Stimulated activated CD4-positive, alpha-beta T cell treated with anti-CD3 and anti-CD28 coated beads, Interleukin-15, amount 100 ng/mL, for 1 hour (primary cell): ENCODE data around the gene HNRNPA3.
"Not testable (repeated sequence)": the region's sequence is repeated elsewhere in the genome, so short reads cannot be mapped to it uniquely, and the experiment has no call there.

Source experiments
- DNase-seq, 2 donors: peaks; one replicate each; pipeline ENCODE4 v3.0.0-alpha.2; 2020; ENCODE audit warnings: low read depth in 1 of 2, low spot score in 1 of 2

HNRNPA3 gene

DNA sequence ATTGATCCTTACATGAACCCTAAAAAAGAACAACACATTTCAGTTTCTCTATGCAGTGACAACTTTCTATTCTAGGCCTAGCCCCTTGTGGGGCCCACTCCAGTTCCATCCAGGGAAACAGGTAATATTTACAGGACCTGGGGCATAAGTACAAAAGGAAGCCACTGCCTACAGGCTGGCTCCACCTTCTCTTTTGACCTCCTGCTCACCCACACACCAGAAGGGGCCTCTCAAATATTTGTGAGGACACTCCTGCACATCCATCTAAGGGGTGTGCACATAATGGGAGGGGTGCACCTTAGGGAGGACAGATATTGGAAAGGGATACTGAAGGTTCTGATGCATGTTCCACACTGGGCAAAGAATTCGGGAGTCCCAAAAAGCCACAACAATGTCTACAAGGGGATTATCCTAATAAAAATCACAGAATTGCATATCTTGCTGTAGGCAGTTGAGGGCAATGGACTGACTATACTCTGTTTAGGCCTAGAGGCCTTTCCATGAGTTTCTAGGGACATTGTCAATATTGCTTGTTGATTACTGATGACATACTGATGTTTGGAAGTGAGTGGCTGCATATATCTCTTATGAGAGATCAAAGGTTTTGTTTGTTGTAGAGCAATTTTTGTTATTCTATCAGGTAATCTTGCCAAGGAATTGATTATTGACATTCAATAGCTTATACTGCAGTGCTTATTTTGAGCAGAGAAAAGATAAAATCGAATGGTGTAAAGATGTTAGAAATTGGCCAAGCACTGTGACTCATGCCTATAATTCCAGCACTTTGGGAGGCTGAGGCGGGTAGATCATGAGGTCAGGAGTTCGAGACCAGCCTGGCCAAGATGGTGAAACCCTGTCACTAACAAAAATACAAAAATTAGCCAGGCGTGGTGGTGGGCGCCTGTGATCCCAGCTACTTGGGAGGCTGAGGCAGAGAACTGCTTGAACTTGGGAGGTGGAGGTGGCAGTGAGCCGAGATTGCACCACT is 23.8 kb upstream of the HNRNPA3 start:
- no peak for DNase-seq

DNA sequence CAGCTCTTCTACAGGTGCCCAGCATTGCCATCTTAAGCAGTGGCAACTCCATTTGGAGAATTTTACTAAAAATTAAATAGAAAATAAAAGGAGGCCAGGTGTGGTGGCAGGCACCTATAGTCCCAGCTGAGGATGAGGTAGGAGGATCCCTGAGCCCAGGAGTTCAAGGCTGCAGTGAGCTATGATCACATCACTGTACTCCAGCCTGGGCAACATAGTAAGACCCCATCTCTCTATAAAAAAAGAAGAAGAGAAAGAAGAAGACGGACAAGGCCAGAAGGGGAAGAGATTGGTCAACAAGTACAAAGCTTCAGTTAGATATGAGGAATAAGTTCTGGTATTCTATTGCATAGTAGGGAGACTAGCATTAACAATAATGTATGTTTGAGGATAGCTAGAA is 21.7 kb upstream of the HNRNPA3 start:
- no peak for DNase-seq

DNA sequence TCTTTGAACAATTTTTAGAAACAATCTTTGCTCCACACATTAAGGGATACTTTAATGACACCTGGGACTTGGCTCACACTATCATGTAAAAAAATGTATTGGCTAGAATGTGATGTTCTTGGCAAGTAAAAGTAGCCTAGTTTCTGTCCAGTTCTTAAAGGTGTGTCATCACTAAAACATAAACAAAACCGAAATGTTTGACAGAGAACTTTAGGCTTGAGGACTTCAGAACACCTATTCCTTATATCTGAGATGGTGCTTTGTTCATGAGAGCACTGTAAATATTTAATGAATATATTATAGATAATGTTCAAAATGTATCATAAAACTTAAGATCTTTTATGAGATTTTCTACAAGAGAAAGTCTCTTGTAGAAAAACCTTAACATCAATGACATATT is 19.8 kb upstream of the HNRNPA3 start:
- no peak for DNase-seq

DNA sequence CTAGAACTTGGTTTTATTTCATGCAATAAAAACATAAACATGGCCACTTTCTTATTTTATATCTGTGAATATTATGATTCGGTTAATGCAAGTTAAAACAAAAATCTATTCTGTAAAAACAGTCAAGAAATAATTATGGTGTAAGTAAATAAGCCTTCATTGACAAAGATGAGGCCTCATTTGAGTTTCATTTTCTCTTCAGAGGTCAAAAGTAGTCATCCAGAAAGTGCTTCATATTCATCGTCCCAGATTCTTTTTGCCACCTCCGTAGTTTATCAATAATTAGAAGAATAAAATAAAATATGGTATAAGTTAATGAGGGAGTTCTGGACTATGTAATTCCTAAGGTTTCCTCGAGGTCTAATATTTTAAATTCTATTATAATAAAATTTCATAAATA is 19.4 kb upstream of the HNRNPA3 start:
- no peak for DNase-seq

DNA sequence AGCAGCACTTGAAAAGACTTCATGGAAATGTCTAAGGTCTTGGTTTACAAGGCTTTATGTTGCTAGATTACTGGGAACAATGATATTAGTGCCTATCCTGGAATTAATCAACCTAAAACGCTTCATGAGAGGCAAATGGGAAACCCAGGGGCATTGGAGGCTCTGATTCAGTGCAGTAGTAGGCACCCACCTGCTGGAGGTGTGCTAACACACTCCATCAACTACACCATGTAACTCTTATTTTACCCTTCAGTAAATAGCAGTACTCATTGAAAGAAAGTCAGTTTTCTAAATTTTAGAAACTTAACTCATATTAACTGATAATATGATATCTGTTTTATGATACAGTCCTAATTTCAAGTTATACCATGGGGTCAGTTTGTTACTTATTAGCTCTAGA is 17.4 kb upstream of the HNRNPA3 start:
- no peak for DNase-seq

DNA sequence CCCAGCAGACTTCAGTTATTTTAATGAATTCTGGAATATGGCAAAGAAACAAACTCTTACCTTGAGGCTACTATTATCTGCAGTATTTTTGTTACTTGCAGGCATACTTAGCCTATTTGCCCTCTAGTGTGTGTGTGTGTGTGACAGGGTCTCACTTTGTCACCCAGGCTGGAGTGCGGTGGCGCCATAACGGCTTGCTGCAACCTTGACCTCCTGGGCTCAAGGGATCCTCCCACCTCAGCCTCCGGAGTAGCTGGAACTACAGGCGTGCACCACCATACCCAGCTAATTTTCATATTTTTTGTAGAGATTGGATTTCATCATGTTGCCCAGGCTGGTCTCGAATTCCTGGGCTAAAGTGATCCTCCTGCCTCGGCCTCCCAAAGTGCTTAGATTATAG is 12.2 kb upstream of the HNRNPA3 start:
- DNase-seq: not testable (repeated sequence)

DNA sequence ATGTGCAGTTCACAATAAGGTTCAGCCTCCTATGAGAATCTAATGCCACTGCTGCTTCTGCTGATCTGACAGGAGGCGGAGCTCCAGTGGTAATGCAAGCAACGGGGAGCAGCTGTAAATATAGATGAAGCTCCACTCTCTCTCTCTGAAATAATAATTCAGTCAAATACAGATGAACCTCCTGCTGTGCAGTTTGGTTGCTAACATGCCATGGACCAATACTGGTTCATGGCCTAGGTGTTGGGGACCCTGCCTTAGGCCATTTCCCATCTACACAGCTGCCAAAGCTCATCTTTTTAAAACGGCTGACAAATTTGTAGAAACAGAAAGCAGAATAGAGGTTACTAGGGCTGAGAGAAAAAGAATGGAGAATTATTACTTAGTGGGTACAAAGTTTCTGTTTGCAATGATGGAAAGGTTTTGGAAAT is 10.7 kb upstream of the HNRNPA3 start:
- DNase-seq: no peak

DNA sequence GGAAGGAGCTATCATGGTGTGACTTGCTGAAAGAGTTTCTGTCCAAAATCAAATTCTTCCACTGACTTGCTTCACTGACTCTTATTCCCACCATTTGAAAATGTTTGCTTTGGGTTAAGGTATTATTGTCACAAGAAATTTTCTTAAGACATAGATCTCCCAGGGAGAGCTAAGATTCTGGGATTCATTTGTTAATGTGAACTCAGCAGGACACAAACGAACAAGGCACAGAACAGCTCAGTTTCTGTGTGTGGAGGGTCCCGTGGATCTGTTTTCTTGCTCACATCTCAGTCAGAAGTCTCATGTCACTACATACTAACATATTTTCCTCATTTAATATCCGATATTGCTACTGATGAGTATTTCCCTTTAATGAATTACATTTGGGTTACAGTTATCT is 8.2 kb upstream of the HNRNPA3 start:
- no peak for DNase-seq

DNA sequence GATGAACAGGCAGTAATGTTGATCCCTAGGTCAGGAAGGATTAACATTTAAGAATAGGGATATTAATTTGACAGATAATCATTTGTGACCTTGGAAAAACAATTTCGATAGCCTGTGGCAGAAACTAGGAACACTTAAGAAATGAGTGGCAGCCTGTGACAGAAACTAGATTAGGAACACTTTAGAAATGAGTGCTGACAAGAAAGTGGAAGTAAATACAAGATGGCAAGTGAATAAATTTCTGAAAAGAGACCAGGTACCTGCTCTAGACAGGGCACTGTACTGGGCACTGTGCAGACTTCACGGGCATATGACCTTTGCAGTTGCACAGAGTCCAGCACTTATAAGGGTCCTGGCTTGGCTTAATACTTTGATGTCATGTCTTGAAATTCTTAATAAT is 5.5 kb upstream of the HNRNPA3 start:
- no peak for DNase-seq

DNA sequence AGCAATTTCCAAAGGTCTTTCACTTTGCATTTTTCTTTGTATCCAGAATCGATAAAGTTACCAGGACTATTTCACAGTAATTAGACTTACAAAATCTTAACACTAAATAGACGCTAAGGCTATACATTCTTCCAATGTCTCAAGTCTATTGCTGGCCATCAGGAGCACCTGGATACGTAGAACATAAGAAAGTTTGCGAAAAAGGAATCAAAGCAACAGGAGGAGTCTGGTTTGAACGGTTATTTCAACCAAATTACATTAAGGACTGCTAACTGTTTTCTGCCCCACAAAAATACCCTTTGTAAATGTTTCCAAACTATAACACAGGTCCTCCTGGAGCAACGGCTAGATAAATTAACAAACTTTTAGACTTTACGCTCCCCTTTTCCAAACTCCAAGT is 1.4 kb upstream of the HNRNPA3 start:
- no peak for DNase-seq

DNA sequence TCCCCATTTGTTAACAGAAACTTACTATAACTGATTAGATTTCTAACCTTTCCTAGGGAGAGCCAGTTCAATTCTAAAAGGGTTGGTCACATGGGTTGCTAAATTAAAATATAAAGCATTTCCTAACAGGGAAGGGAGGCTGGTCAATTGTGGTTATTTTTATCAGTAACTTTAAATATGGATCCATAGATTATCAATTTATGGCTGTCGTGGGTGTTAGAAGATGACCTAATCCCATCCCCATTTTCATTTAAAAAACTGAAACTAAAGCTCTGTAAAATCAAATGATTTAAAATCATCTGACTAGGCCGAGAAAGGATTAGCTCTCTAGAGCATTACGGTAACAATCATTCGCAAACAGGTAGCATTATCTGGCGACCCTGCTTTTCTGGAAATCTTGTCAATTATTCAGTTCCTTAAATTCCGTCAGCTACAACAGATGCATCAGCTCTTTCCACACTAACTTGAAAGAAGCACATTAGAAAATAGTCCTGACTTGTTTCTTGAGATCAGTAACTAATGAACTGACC is 953 bp upstream of the HNRNPA3 start:
- DNase-seq: no peak

DNA sequence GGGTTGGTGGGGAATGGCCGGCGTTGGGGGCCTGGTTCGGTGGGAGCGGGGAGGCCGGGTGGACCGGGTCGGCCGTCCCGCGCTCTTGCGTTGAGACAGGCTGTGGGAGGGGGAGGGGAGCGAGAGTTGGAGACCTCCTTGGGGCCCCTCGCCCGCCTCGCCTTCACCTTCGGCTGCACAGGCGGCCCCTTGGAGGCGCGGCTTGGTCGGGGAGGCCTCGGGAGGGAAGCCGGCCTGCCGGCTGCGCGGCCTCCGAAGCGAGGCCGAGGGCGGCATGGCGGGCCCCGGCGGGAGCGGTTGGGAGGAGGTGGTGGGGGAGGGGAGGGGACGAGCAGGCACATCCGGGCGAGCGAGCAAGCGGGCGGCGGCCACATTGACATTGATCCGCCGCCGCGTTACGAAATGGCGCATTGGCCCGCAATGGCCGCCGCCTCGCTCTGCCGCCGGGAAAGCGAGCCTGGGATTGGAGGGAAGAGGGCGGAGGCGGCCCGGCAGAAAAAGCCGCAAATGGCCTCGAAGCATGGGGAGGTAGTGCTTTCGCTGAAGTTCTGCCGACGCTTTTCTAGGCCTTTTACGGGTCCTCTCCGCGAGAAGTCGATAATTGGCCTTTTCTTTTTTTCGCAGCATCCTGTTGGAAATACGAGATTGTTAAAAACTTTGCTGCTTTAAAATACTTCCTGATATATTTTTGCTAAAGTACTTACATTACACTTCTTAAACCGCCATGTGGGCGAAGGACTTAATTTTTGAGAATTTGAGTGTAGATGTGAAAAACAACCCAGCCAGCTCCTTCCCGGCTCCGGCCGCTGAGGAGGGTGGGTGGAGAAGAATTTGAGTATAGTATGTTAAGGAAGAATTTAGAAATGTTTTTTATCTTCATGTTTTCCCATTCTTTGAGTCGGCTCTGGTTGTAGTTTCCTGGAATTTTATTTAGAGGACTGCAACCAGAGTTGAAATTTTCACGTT is 580 bp downstream of the HNRNPA3 start:
- DNase-seq: peak; percentile 79 to 84

DNA sequence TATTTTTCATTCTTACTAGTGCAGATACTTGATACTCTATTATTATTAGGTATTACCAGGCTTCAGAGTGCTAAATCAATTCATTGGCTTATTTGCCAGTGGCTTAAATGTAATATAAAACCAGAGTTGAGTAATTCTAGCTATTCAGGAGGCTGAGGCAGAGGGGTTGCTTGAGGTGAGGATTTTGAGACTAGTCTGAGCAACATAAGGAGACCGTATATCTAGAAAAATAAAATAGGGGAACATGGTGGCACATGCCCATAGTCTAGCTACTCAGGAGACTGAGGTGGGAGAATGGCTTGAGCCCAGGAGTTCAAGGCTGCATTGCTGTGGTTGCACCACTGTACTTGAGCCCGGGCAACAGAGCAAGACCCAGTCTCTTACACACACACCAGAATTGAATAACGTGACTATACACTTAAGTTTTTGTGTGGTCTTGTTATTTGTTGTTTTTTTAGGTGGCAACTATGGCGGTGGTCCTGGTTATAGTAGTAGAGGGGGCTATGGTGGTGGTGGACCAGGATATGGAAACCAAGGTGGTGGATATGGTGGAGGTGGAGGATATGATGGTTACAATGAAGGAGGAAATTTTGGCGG is 4.8 kb downstream of the HNRNPA3 start:
- no peak for DNase-seq

DNA sequence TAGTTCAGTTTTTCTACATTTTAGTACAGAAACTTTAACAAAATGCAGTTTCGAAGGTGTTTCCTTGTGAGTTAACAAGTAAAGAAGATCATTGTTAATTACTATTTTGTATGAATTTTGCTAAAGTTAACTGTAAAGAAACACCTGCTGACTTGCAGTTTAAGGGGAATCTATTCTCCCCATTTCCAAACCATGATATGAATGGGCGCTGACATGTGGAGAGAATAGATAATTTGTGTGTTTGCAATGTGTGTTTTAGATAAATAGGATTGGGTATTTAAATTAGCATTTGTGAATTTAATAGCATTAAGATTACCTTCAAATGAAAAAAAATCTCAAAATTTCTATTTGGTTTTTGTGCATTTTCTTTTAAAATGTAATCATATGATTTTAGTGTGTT is 7.2 kb downstream of the HNRNPA3 start:
- DNase-seq: not testable (repeated sequence)

DNA sequence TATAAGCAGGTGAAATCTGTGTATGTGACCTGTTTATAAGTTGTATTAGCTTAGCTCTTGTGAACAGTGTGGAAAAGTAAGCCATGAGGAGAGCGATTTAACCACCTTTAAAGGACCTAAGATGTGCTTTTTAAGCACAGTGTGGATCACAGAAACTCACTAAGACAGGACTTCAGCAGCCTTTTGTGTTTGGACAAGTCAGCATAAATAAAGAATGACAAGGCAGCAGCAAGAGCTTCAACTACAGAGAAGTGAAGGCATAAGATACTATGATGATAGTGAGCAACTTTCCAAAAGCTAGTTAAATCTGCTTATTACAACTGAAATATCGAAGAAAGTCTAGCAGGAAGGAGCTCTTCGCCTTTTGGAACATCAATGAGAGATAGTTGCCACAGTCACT is 8.9 kb downstream of the HNRNPA3 start:
- DNase-seq: no peak

DNA sequence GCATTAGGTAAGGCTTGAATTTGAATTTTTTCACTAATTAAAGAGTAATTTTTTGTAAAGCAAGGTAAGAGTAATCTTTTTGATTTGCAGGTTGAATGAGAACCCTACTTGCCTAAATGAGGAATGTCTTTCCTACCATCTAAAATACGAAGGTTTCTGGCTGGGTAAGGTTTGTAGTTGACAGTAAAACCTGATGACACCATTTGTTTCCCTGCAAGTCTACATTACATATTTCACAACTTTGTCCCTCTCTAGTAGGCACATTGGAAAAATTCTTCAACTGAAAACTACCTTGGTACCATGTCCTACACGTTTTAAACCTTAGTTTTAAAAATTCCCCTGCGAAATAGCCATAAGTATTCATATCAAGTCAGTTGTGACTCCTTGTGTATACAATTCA is 9.4 kb downstream of the HNRNPA3 start:
- DNase-seq: no peak

DNA sequence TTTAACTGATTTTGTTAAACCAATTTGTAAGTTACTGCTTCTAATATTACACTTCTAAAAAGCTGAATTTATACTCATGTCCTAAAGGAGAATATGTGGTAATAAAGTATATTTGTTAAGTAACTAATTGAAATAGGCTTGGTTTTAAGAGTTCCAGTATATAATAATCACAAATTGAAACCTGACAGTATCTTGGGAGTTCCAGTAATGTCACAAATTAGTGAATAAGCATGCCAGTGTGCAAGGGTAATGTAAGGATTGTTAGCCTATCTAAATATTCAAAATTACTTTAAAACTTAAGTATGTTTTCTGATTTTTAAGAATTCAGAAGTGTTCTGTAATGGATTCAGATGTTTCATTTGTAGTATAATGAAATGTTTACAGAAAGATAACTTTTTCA is 10.8 kb downstream of the HNRNPA3 start:
- DNase-seq: not testable (repeated sequence)

DNA sequence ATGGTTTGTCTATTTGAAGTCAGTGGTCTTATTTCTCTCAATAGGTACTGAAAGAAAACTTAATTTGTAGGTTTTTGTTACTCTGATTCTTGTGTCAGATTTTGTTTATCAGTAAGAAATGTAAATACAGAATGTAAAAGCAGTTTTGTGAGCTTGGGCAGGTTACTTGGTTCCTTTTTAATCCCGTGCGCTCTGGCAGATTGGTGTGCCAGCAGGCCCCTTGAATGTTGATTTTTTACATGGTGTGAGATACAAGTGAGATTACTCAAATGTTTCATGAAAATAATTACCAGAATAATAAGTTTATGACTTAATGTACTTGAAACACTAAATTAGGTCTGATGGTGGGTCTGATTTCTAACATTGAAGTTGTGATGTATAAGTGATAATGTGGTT is 13.4 kb downstream of the HNRNPA3 start:
- no peak for DNase-seq

DNA sequence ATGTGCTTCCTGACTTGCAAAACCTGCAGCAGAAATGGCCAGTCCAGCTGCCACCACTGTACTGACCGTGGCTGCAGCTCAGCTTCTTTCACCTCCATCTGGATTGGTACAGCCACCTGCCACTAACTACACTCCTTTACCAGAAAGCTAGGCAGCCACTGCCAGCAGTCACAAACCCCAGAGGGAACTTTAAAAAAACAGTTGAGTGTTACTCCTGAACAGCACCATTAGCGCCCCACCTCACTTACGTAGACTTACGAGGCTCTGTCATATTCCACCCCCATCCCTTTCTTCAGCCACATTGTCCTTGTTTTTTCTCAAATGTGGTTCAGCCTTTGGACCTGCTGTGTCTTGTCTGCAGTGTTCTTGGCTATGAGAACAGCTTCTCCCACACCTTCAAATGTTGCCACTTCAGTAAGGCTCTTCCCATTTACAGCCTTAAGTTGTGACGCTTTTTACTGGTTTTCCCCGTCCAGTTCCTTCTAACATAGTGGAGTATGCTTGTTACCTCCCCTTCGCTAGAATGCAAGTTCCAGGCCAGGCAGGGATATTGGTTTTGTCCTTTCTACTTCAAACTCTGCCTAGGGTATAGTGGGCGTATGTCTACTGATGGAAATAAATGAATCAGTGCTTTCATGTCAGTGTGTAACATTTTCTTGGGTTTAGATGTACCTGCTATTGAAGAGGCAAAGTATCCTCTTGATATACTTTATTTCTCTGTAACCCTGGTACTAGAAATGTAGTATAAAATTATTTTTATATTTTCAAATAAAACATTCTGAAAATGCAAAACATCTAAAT is 17.0 kb downstream of the HNRNPA3 start:
- DNase-seq: no peak

DNA sequence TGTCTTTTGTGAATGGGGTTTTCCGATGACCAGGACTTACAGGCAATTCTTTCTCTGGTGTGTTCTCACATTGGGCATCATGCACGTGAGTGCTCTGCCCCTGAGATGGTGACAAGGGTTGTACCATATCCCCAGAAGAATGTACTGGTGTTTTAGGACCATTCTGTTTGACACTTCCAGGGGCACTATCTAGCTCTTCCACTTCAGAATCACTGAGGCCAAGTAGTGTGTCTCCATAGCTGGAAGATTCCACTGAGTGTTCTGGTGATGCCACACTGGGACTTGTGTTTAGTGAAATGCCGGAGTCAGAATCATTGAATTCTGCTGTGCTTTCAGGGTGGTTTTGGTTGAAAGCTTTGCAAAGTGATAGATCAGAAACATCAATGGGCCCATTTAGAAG is 18.7 kb downstream of the HNRNPA3 start:
- no peak for DNase-seq
